Astrocyte (in vitro differentiated cells and primary cell): Measurements from ENCODE around the gene TBC1D5. TPM values are rescaled to one million over a fixed set of nuclear protein-coding genes. Genes with fewer than 3 reads are reported as not detected.

Experiments used
- DNase-seq: peaks from one replicate; pipeline ENCODE4 v3.0.0-alpha.2; 2010; ENCODE audit warnings: low read depth
- FAIRE-seq: peaks from 2 replicates; lab custom pipeline; 2011; peaks lifted over from hg19 to GRCh38; lab: Jason Lieb, UNC
- H2AFZ ChIP-seq: 2 replicates; pipeline ENCODE4 v1.6.0; 2012; ENCODE audit warnings: low read depth, low read length, inconsistent platforms
- H3K27ac ChIP-seq: 2 replicates; pipeline ENCODE4 v1.5.1; 2011; ENCODE audit warnings: low read depth, low read length, inconsistent platforms
- H3K27me3 ChIP-seq: 2 replicates; pipeline ENCODE4 v1.6.0; 2011; ENCODE audit warnings: low read length, inconsistent platforms; ENCODE audit not compliant: insufficient read depth
- H3K36me3 ChIP-seq: 2 replicates; pipeline ENCODE4 v1.5.1; 2011; ENCODE audit warnings: low read length, inconsistent platforms; ENCODE audit not compliant: insufficient read depth
- H3K4me1 ChIP-seq: 2 replicates; pipeline ENCODE4 v1.5.1; 2011; ENCODE audit warnings: low read length, inconsistent platforms; ENCODE audit not compliant: insufficient read depth
- H3K4me2 ChIP-seq: 2 replicates; pipeline ENCODE4 v1.6.0; 2012; ENCODE audit warnings: low read length, inconsistent platforms
- H3K4me3 ChIP-seq: 2 replicates; pipeline ENCODE4 v1.5.1; 2011; ENCODE audit warnings: low read depth, mild to moderate bottlenecking, low read length, inconsistent platforms; ENCODE audit not compliant: insufficient read depth
- H3K79me2 ChIP-seq: 2 replicates; pipeline ENCODE4 v1.6.0; 2012; ENCODE audit warnings: mild to moderate bottlenecking, low read length, inconsistent platforms; ENCODE audit not compliant: insufficient read depth
- H3K9ac ChIP-seq: 2 replicates; pipeline ENCODE4 v1.6.0; 2012; ENCODE audit warnings: mild to moderate bottlenecking, low read length, inconsistent platforms
- H3K9me3 ChIP-seq: 2 replicates; pipeline ENCODE4 v1.5.1; 2012; ENCODE audit warnings: low read depth, mild to moderate bottlenecking, low read length, inconsistent platforms; ENCODE audit not compliant: insufficient read depth
- H4K20me1 ChIP-seq: 2 replicates; pipeline ENCODE4 v1.6.0; 2012; ENCODE audit warnings: low read length, inconsistent platforms; ENCODE audit not compliant: insufficient read depth
- H3K27ac Mint-ChIP-seq: one replicate; pipeline ENCODE4 v1.8.0; 2021; ENCODE audit warnings: mild to moderate bottlenecking, mixed read lengths; ENCODE audit not compliant: unreplicated experiment
- H3K27me3 Mint-ChIP-seq: one replicate; pipeline ENCODE4 v1.8.0; 2021; ENCODE audit warnings: low read depth, mixed read lengths; ENCODE audit not compliant: unreplicated experiment
- H3K36me3 Mint-ChIP-seq: one replicate; pipeline ENCODE4 v1.8.0; 2021; ENCODE audit warnings: low read depth, mixed read lengths; ENCODE audit not compliant: unreplicated experiment
- H3K4me1 Mint-ChIP-seq: one replicate; pipeline ENCODE4 v1.8.0; 2021; ENCODE audit warnings: low read depth, mixed read lengths; ENCODE audit not compliant: unreplicated experiment
- H3K4me3 Mint-ChIP-seq: one replicate; pipeline ENCODE4 v1.8.0; 2021; ENCODE audit warnings: mild to moderate bottlenecking, moderate library complexity, mixed read lengths; ENCODE audit not compliant: unreplicated experiment
- H3K9me3 Mint-ChIP-seq: one replicate; pipeline ENCODE4 v1.8.0; 2021; ENCODE audit warnings: mild to moderate bottlenecking, mixed read lengths; ENCODE audit not compliant: unreplicated experiment
- CTCF ChIP-seq: IDR thresholded peaks from 2 replicates; pipeline ENCODE4 v1.5.1; 2011; ENCODE audit warnings: low read depth, mild to moderate bottlenecking, inconsistent platforms, low read length, moderate library complexity; ENCODE audit not compliant: insufficient read depth
- EZH2 ChIP-seq: IDR thresholded peaks from 2 replicates; pipeline ENCODE4 v1.6.1; 2012; ENCODE audit warnings: mild to moderate bottlenecking, low read length, inconsistent platforms; ENCODE audit not compliant: insufficient read depth
- total RNA-seq: library from RNA; stranded (reverse); gene quantifications from 2 replicates; pipeline ENCODE4 v1.2.1, GENCODE V29; 2021

TBC1D5 gene
- total RNA-seq, 1 donor from 2014 or later, result 23.0 TPM

- Mint-ChIP-seq H3K36me3 (peaks cover 3% of the 10 kb centered on the region), H3K4me1 (peaks cover 13% of the 10 kb centered on the region), H3K9me3 (no peaks in the 10 kb centered on the region), H3K4me3 (no peak overlapping the region), H3K27me3 (no peaks in the 10 kb centered on the region), H3K27ac (no peak overlapping the region)
- H3K27ac ChIP-seq, result no peak overlapping the region
- no peak for TF ChIP-seq EZH2
- TF ChIP-seq CTCF, result no peak
- H3K79me2 ChIP-seq, result no peaks in the 10 kb centered on the region
- H3K4me3 ChIP-seq, result no peak overlapping the region
- FAIRE-seq (peak; percentile 17), DNase-seq (peak; percentile 26)
- no peak overlapping the region for H3K4me2 ChIP-seq
- no peak overlapping the region for H3K9ac ChIP-seq
- H3K9me3 ChIP-seq, result no peaks in the 10 kb centered on the region
- H4K20me1 ChIP-seq, result no peaks in the 10 kb centered on the region
- H2AFZ ChIP-seq, result no peak overlapping the region
- no peaks in the 10 kb centered on the region for H3K27me3 ChIP-seq
- no peaks in the 10 kb centered on the region for H3K4me1 ChIP-seq
- H3K36me3 ChIP-seq, result no peaks in the 10 kb centered on the region
Measured at GRCh38 chr3:17195192-17195611, 547.2 kb downstream of the TBC1D5 start.

GRCh38 chr3:17194116-17194515 is 548.3 kb downstream of the TBC1D5 start:
- TF ChIP-seq EZH2, result no peak
- TF ChIP-seq CTCF, result no peak
- FAIRE-seq, result no peak
- no peak overlapping the region for H3K9ac ChIP-seq
- no peaks in the 10 kb centered on the region for H3K4me1 ChIP-seq
- no peak overlapping the region for H2AFZ ChIP-seq
- H3K27ac Mint-ChIP-seq, result no peak overlapping the region
- no peaks in the 10 kb centered on the region for H3K27me3 ChIP-seq
- no peaks in the 10 kb centered on the region for H3K27me3 Mint-ChIP-seq
- H3K4me1 Mint-ChIP-seq, result peaks cover 13% of the 10 kb centered on the region
- no peaks in the 10 kb centered on the region for H3K9me3 Mint-ChIP-seq
- no peaks in the 10 kb centered on the region for H3K79me2 ChIP-seq
- H3K4me2 ChIP-seq, result no peak overlapping the region
- H3K4me3 Mint-ChIP-seq, result no peak overlapping the region
- no peak overlapping the region for H3K4me3 ChIP-seq
- no peak overlapping the region for H3K27ac ChIP-seq
- DNase-seq, result no peak
- H3K9me3 ChIP-seq, result no peaks in the 10 kb centered on the region
- H3K36me3 ChIP-seq, result no peaks in the 10 kb centered on the region
- no peaks in the 10 kb centered on the region for H4K20me1 ChIP-seq
- H3K36me3 Mint-ChIP-seq, result peaks cover 3% of the 10 kb centered on the region

DNA sequence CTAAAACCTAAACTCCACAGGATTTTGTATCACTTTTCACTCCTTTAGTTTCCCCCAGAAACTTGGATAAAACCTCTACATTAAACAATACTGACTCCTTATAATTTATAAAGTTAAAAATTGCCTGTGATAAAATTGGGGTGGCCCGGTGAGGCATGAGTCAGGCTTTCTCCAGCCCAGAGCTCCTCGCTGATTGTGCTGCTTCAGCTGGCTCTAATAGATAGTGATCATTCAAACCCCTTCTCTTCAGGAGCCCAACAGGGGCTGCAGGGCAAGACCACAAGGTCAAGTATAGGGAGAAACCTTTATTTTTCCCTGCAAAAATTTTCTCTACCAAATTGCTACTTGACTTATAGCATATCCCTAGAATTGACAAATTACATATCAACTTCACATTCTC is 549.4 kb downstream of the TBC1D5 start:
- no peaks in the 10 kb centered on the region for H3K9me3 Mint-ChIP-seq
- H3K27me3 Mint-ChIP-seq, result no peaks in the 10 kb centered on the region
- peaks cover 3% of the 10 kb centered on the region for H3K36me3 Mint-ChIP-seq
- DNase-seq (no peak), FAIRE-seq (no peak)
- H3K27ac Mint-ChIP-seq, result no peak overlapping the region
- Histone ChIP-seq H3K79me2 (no peaks in the 10 kb centered on the region), H3K27me3 (no peaks in the 10 kb centered on the region), H3K4me2 (no peak overlapping the region), H3K9me3 (no peaks in the 10 kb centered on the region), H3K4me1 (no peaks in the 10 kb centered on the region), H2AFZ (no peak overlapping the region), H4K20me1 (no peaks in the 10 kb centered on the region), H3K9ac (no peak overlapping the region), H3K36me3 (no peaks in the 10 kb centered on the region), H3K27ac (no peak overlapping the region), H3K4me3 (no peak overlapping the region)
- no peak for TF ChIP-seq EZH2
- no peak for TF ChIP-seq CTCF
- no peak overlapping the region for H3K4me3 Mint-ChIP-seq
- peaks cover 13% of the 10 kb centered on the region for H3K4me1 Mint-ChIP-seq
